ENCODE measurements around the gene MRPS17.

MRPS17 gene

DNA sequence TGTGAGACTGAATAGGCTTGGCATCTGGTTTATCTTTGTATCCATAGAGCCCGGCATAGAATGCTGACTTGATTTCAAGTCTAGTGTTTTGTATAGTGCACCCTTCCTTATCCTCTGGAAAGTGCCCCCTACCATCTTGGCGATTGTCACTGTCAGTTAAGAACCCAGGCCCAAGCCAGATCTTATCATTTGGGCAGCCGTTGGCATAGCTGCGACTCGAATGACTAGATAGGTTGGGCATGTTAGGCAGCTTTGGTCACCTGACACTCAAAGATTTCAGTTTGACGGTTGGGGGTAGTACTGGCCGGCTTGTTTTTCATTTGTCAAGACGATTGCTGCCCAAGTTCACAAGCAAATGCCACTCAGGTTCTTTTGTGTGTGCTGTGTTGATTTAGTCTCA is 19.3 kb downstream of the MRPS17 start:
- no peak for DNase-seq (ENCODE audit: low read depth in 3 of 3)

DNA sequence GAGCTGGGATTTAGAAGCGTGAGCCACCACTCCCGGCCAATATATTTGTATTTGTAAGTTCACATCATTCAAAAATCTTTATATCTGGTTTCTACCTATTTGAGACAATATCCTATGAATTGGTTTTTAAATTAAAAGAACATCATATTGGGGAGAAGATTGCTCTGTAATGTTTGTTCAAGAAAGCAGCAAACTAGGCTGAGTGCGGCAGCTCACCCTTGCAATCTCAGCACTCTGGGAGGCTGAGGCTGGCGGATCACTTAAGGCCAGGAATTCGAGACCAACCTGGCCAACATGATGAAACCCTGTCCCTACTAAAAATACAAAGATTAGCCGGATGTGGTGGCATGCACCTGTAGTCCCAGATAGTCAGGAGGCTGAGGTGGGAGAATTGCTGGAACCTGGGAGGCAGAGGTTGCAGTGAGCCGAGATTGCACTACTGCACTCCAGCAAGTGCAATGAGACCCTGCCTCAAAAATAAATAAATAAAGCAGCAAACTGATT is 22.1 kb downstream of the MRPS17 start:
- no peak for DNase-seq (ENCODE audit: low read depth in 3 of 3)

DNA sequence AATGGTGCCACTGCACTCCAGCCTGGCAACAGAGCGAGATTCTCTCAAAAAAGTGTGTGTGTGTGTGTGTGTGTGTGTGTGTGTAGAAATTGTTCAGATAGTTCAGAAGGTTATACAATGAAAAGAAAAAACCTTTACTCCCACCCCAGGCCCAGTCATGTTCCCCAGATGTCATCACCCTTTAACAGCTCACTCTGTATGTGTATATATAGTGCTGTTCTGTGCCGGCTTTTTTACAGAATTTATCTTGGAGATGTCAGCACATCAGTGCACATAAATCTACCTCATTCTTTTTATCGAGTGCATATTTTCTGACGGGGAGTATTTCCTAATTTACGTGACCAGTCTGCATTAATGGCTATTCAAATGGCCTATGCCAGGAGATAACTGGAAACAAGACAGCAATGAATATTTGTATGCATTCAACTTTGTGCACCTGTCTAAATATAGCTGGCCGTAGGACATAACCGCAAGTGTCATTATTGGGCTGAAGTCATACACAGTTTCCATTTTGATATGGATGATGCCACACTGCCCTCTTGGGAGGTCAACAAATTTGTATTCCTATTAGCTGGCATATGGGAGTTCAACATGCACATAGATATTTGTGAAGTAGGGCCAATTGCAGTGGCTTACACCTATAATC is 24.4 kb downstream of the MRPS17 start:
- no peak for DNase-seq (ENCODE audit: low read depth in 3 of 3)

DNA sequence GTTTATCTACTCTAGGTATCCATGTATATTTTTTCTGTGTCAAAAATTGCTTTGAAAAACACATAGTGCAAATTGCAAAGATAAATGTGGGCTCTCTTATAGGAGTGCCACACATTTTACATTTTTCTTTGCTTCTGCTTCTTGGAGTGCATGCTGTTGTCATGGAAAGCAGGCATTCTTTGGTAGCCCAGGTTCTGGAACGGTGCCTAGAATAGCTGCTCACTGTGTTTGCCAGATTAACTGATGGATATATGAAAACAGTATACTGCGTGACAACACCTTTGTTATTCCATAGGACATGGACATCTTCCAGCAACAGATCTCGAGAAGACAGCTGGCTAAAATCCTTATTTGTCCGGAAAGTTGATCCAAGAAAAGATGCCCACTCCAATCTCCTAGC is 26.2 kb downstream of the MRPS17 start:
- no peak for DNase-seq (ENCODE audit: low read depth in 3 of 3)

DNA sequence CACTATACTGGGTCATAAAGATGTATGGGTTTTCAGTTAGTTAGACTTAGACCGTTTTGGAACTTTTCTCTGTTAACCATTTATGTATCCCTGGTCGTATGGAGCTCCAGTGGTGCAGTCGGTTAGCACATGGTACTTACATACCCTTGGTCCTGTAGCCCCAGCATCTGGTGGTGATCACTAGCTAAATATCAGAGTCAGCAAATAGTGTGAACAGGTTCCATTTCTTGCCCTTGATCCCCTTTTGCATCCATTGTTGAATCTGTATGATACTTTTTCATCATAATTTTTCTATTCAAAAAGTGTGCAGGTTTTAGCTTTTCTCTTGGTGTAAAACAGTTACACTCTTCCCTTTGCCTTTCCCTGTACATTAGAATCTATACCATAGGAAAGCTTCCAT is 28.6 kb downstream of the MRPS17 start:
- DNase-seq (ENCODE audit: low read depth in 3 of 3), result no peak

DNA sequence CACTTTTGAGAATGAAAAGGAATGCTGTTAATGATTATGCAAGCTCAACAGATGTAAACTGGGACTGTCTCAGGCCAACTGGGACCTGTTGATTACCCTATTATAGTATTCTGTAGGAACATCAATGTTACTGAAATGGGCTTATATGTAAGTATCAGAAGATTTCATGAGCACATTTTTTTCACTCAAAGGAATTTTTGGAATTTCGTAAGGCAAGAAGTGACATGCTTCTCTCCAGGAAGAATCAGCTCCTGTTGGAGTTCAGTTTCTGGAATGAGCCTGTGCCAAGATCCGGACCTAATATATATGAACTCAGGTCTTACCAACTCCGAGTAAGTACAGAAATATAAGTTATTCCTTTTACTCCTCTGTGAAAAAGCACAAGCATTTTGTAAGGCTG is 31.9 kb downstream of the MRPS17 start:
- no peak for DNase-seq (ENCODE audit: low read depth in 3 of 3)

DNA sequence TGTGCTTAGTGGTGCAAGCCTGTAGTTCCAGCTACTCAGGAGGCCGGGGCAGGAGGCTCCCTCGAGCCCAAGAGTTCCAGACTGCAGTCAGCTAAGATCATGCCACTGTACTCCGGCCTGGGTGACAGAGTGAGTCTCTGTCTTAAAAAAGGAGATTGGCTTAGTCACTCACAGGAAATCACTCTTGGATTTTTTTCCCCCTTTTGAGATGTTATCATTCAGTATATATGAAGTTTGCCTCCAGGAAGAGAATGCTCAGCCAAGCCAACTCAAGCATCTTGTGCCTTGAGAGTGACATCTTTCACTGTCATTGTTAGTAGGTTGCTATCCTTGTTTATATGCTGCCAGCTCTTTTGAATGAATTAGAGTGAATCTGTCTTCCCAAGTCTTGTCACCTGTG is 40.7 kb downstream of the MRPS17 start:
- DNase-seq (ENCODE audit: low read depth in 3 of 3), result no peak

DNA sequence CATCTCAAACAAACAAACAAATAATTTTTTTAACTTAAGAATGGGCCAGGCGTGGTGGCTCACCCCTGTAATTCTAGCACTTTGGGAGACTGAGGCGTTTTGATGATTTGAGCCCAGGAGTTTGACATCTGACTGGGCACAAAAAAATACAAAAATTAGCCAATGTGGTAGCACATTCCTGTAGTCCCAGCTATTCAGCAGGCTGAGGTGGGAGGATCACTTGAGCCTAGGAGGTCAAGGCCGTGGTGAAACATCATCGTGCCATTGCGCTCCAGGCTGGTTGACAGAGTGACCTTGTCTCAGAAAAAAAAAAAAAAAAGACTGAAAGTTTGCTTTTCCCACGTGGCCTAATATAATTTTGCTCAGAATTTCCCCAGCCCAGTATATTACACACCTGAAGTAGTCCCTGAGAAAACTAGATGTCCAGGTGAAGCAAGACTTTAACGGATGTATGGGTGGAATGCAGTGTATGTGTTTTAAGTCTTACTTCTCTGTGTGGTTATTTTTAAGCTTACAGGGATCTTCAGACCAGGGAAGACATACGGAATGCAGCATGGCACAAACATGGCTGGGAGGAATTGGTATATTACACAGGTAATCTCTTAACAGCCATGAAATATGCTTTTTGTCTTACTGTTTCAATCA is 45.3 kb downstream of the MRPS17 start:
- DNase-seq (ENCODE audit: low read depth in 3 of 3), result no peak

DNA sequence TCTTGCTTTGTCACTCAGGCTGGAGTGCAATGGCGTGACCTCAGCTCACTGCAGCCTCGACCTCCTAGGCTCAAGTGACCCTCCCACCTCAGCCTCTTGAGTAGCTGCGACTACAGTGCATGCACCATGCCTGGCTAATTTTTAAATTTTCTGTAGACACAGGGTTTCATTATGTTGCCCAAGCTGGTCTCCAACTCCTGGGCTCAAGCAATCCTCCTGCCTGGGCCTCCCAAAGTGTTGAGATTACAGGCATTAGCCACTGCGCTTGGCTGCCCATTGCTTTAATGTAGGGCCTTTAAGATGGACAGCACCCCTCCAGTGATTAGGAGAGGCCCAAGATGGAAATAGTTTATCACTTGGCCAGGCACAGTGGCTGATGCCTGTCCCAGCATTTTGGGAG is 52.1 kb downstream of the MRPS17 start:
- DNase-seq (ENCODE audit: low read depth in 3 of 3), result no peak
